MM.1S (cell line): Measurements from ENCODE around the gene PDIA6.
A peak's percentile ranks its signal among the peaks of the same experiment; 100 is the strongest.

Source experiments
- DNase-seq: peaks from one replicate; pipeline ENCODE4 v3.0.0-alpha.2; 2015
- H2AFZ ChIP-seq: fragments of 300-600 bp; sonication (generic); 2 replicates; pipeline ENCODE4 v1.6.0; 2016; ENCODE audit warnings: antibody characterized with exemption, low read length
- H3F3A ChIP-seq: fragments of 300-600 bp; sonication (generic); 2 replicates; pipeline ENCODE4 v1.6.1; 2016; ENCODE audit warnings: mild to moderate bottlenecking, antibody characterized with exemption, low read length, moderate library complexity, mixed read lengths; ENCODE audit not compliant: insufficient read depth
- H3K27ac ChIP-seq: fragments of 300-600 bp; sonication (generic); 2 replicates; pipeline ENCODE4 v1.5.1; 2016; ENCODE audit warnings: mild to moderate bottlenecking, low read length
- H3K27me3 ChIP-seq: fragments of 300-600 bp; sonication (generic); replicated peaks from 2 replicates; pipeline ENCODE4 v1.6.0; 2016; ENCODE audit warnings: low read length; ENCODE audit not compliant: insufficient read depth
- H3K36me3 ChIP-seq: fragments of 300-600 bp; sonication (generic); replicated peaks from 2 replicates; pipeline ENCODE4 v1.6.1; 2016; ENCODE audit warnings: mild to moderate bottlenecking, low read length, mixed read lengths; ENCODE audit not compliant: insufficient read depth
- H3K4me1 ChIP-seq: fragments of 300-600 bp; sonication (generic); 2 replicates; pipeline ENCODE4 v1.6.1; 2016; ENCODE audit warnings: low read length, mixed read lengths
- H3K4me2 ChIP-seq: fragments of 300-600 bp; sonication (generic); 2 replicates; pipeline ENCODE4 v1.6.0; 2016; ENCODE audit warnings: low read depth, low read length
- H3K4me3 ChIP-seq: fragments of 300-600 bp; sonication (generic); 2 replicates; pipeline ENCODE4 v1.5.1; 2016; ENCODE audit warnings: low read length, mixed read lengths
- H3K79me2 ChIP-seq: fragments of 300-600 bp; sonication (generic); 2 replicates; pipeline ENCODE4 v1.6.1; 2016; ENCODE audit warnings: mixed run types, low read length, mixed read lengths
- H3K9ac ChIP-seq: fragments of 300-600 bp; sonication (generic); 2 replicates; pipeline ENCODE4 v1.6.1; 2016; ENCODE audit warnings: low read length, mixed read lengths
- H3K9me2 ChIP-seq: fragments of 300-600 bp; sonication (generic); replicated peaks from 2 replicates; pipeline ENCODE4 v1.6.1; 2016; ENCODE audit warnings: mild to moderate bottlenecking, low read length, mixed read lengths; ENCODE audit not compliant: insufficient read depth
- H3K9me3 ChIP-seq: fragments of 300-600 bp; sonication (generic); replicated peaks from 2 replicates; pipeline ENCODE4 v1.6.1; 2016; ENCODE audit warnings: mild to moderate bottlenecking, low read length, mixed read lengths; ENCODE audit not compliant: insufficient read depth
- H4K20me1 ChIP-seq: fragments of 300-600 bp; sonication (generic); 2 replicates; pipeline ENCODE4 v1.6.1; 2016; ENCODE audit warnings: mild to moderate bottlenecking, low read length, moderate library complexity, mixed read lengths; ENCODE audit not compliant: insufficient read depth
- CTCF ChIP-seq: fragments of 300-600 bp; sonication (generic); IDR thresholded peaks from 2 replicates; pipeline ENCODE4 v1.5.1; 2016; ENCODE audit warnings: antibody characterized with exemption, low read length, mixed read lengths
- EZH2 ChIP-seq: fragments of 300-600 bp; sonication (generic); optimal IDR thresholded peaks from 2 replicates; pipeline ENCODE3; 2017; ENCODE audit warnings: low read depth, mild to moderate bottlenecking, antibody characterized with exemption, low read length, mixed read lengths
- EZH2phosphoT487 ChIP-seq: fragments of 300-600 bp; sonication (generic); IDR thresholded peaks from 2 replicates; pipeline ENCODE4 v1.6.1; 2018; ENCODE audit warnings: antibody characterized with exemption, low read length

The PDIA6 gene

GRCh38 chr2:10833021-10833420 lies 20.4 kb upstream of the PDIA6 start:
- DNase-seq = no peak
- Histone ChIP-seq H3K9ac (no peak overlapping the region), H3F3A (no peaks in the 10 kb centered on the region), H3K79me2 (no peaks in the 10 kb centered on the region), H2AFZ (no peak overlapping the region), H3K9me2 (no peaks in the 10 kb centered on the region), H3K4me3 (no peak overlapping the region), H3K9me3 (no peaks in the 10 kb centered on the region), H3K4me2 (no peak overlapping the region), H3K4me1 (0 out of 2 replicates have a peak, but pooled peaks cover 3% of the 10 kb centered on the region), H3K27ac (no peak overlapping the region), H3K27me3 (peaks cover 41% of the 10 kb centered on the region), H4K20me1 (no peaks in the 10 kb centered on the region), H3K36me3 (no peaks in the 10 kb centered on the region)
- no peak for TF ChIP-seq EZH2phosphoT487
- no peak for TF ChIP-seq CTCF
- no peak for TF ChIP-seq EZH2

- TF ChIP-seq EZH2phosphoT487 = no peak
- TF ChIP-seq EZH2 = no peak
- TF ChIP-seq CTCF = peak; percentile 99
- Histone ChIP-seq H3K9ac (no peak overlapping the region), H3K27ac (no peak overlapping the region), H3K9me2 (no peaks in the 10 kb centered on the region), H3K4me2 (peak overlapping the region; percentile 40; the same call in 1 of the 2 replicates), H4K20me1 (no peaks in the 10 kb centered on the region), H3K4me1 (0 out of 2 replicates have a peak, but pooled peaks cover 3% of the 10 kb centered on the region), H2AFZ (no peak overlapping the region), H3F3A (no peaks in the 10 kb centered on the region), H3K27me3 (peaks cover 35% of the 10 kb centered on the region), H3K79me2 (no peaks in the 10 kb centered on the region), H3K4me3 (no peak overlapping the region), H3K9me3 (no peaks in the 10 kb centered on the region), H3K36me3 (no peaks in the 10 kb centered on the region)
- peak; percentile 87 for DNase-seq
These were observed 19.8 kb upstream of the PDIA6 start for GRCh38 chr2:10832203-10832936.

GRCh38 chr2:10831400-10831985 lies 18.9 kb upstream of the PDIA6 start:
- no peak overlapping the region for H3K9ac ChIP-seq
- no peak overlapping the region for H3K4me3 ChIP-seq
- DNase-seq = no peak
- no peak for TF ChIP-seq CTCF
- no peak for TF ChIP-seq EZH2phosphoT487
- TF ChIP-seq EZH2 = no peak
- no peaks in the 10 kb centered on the region for H4K20me1 ChIP-seq
- H3K27me3 ChIP-seq = peaks cover 26% of the 10 kb centered on the region
- no peaks in the 10 kb centered on the region for H3K36me3 ChIP-seq
- H3K9me3 ChIP-seq = no peaks in the 10 kb centered on the region
- no peaks in the 10 kb centered on the region for H3K79me2 ChIP-seq
- H3K9me2 ChIP-seq = no peaks in the 10 kb centered on the region
- H3K4me1 ChIP-seq = 0 out of 2 replicates have a peak, but pooled peaks cover 3% of the 10 kb centered on the region
- H3F3A ChIP-seq = no peaks in the 10 kb centered on the region
- H3K4me2 ChIP-seq = no peak overlapping the region
- no peak overlapping the region for H2AFZ ChIP-seq
- no peak overlapping the region for H3K27ac ChIP-seq
